Measurements from ENCODE around the gene NCK1.

GRCh38 chr3:136947477-136947876 is 85.5 kb downstream of the NCK1 start:
- TF ChIP-seq, protein P1, sequence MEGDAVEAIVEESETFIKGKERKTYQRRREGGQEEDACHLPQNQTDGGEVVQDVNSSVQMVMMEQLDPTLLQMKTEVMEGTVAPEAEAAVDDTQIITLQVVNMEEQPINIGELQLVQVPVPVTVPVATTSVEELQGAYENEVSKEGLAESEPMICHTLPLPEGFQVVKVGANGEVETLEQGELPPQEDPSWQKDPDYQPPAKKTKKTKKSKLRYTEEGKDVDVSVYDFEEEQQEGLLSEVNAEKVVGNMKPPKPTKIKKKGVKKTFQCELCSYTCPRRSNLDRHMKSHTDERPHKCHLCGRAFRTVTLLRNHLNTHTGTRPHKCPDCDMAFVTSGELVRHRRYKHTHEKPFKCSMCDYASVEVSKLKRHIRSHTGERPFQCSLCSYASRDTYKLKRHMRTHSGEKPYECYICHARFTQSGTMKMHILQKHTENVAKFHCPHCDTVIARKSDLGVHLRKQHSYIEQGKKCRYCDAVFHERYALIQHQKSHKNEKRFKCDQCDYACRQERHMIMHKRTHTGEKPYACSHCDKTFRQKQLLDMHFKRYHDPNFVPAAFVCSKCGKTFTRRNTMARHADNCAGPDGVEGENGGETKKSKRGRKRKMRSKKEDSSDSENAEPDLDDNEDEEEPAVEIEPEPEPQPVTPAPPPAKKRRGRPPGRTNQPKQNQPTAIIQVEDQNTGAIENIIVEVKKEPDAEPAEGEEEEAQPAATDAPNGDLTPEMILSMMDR (IDR thresholded peaks at IDR 0.05), result no peak
- no peak for TF ChIP-seq POLR2A (IDR thresholded peaks at IDR 0.05)

All from upper lobe of left lung (tissue), 4 donors.